Mucosa of descending colon (tissue), 3 donors: Measurements from ENCODE around the gene HSPA12A. TPM values are rescaled to one million over a fixed set of nuclear protein-coding genes. Genes with fewer than 3 reads are reported as not detected.
A peak's percentile ranks its signal among the peaks of the same experiment; 100 is the strongest.

Experiments
- ATAC-seq: fragments of 200-7000 bp; cut with Tn5 transposase; one replicate; pipeline ENCODE4 v1.9.1; 2020; ENCODE audit warnings: mild to moderate bottlenecking, moderate library complexity
- DNase-seq, 3 donors: peaks; one replicate each; pipeline ENCODE4 v3.0.0-alpha.2; 2020
- H3K36me3 ChIP-seq: fragments of 200-600 bp; one replicate; pipeline ENCODE4 v1.8.0; 2021; ENCODE audit warnings: low read depth, mild to moderate bottlenecking
- H3K4me1 ChIP-seq: fragments of 200-600 bp; one replicate; pipeline ENCODE4 v1.8.0; 2021; ENCODE audit warnings: low read depth, mild to moderate bottlenecking
- H3K4me3 ChIP-seq: fragments of 200-600 bp; one replicate; pipeline ENCODE4 v1.8.0; 2021; ENCODE audit warnings: mild to moderate bottlenecking
- H3K9me3 ChIP-seq: fragments of 200-600 bp; one replicate; pipeline ENCODE4 v1.8.0; 2021; ENCODE audit warnings: mild to moderate bottlenecking
- intact Hi-C, 2 donors: fragments of 100-400 bp; cut with DNase I in 1 of 2; cut with micrococcal nuclease in 1 of 2; formaldehyde crosslinking; loops; one replicate each; pipeline versions ENCODE4 v1.11.0 to v1.11.1; 2022; cut with DNase I, micrococcal nuclease
- total RNA-seq, 3 donors: library from RNA; stranded (reverse); fragmentation: NEBNext Ultra II Directional in 2 of 3; extraction: Animal tissue kit (Norgen Biotek cat#: 25700) in 2 of 3; gene quantifications; one replicate each; pipeline versions ENCODE4 v1.2.1 to v1.2.4, GENCODE V29; 2021 to 2023
- TF ChIP-seq, protein P1 (sequence below): fragments of 200-600 bp; IDR thresholded peaks from one replicate; pipeline ENCODE4 v1.8.0; 2022; ENCODE audit warnings: antibody characterized with exemption, mild to moderate bottlenecking
- donor health status: DM: no; HTN: no; CAD: no; lungs with moderate emphysema.
- donor health status: DM: no; HTN: no; CAD: no.
- donor health status: DM: no; HTN: yes; CAD: no.

The HSPA12A gene
- total RNA-seq, 3 donors from 2014 or later: 7.7 to 20.6 (median 8.8) TPM

DNA sequence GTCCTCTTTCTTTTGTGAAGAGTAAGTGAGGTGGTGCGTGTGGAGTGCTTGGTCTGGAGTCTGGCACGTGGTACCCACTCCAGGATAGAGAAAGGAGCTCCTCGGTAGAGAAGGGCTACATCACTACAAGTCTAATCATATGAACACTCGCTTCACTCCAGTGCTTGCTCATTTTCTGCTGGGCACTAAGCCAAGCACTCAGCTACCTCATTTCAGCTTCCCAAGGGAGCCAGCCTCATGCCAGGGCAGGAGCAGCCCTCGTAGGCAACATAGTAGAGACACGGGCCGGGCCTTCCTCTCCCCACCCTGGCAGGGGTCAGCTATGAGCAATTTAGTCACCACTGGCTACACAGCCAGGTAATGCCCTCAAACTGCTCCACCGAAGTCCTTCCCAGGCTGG, 11.4 kb upstream of the HSPA12A start:
- Histone ChIP-seq H3K9me3 (no peaks in the 10 kb centered on the region), H3K36me3 (no peaks in the 10 kb centered on the region), H3K4me3 (no peak overlapping the region), H3K4me1 (no peaks in the 10 kb centered on the region)
- intact Hi-C loops: no loop called here
- ATAC-seq: no peak
- TF ChIP-seq, protein P1, sequence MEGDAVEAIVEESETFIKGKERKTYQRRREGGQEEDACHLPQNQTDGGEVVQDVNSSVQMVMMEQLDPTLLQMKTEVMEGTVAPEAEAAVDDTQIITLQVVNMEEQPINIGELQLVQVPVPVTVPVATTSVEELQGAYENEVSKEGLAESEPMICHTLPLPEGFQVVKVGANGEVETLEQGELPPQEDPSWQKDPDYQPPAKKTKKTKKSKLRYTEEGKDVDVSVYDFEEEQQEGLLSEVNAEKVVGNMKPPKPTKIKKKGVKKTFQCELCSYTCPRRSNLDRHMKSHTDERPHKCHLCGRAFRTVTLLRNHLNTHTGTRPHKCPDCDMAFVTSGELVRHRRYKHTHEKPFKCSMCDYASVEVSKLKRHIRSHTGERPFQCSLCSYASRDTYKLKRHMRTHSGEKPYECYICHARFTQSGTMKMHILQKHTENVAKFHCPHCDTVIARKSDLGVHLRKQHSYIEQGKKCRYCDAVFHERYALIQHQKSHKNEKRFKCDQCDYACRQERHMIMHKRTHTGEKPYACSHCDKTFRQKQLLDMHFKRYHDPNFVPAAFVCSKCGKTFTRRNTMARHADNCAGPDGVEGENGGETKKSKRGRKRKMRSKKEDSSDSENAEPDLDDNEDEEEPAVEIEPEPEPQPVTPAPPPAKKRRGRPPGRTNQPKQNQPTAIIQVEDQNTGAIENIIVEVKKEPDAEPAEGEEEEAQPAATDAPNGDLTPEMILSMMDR: no peak
- DNase-seq: no peak

DNA sequence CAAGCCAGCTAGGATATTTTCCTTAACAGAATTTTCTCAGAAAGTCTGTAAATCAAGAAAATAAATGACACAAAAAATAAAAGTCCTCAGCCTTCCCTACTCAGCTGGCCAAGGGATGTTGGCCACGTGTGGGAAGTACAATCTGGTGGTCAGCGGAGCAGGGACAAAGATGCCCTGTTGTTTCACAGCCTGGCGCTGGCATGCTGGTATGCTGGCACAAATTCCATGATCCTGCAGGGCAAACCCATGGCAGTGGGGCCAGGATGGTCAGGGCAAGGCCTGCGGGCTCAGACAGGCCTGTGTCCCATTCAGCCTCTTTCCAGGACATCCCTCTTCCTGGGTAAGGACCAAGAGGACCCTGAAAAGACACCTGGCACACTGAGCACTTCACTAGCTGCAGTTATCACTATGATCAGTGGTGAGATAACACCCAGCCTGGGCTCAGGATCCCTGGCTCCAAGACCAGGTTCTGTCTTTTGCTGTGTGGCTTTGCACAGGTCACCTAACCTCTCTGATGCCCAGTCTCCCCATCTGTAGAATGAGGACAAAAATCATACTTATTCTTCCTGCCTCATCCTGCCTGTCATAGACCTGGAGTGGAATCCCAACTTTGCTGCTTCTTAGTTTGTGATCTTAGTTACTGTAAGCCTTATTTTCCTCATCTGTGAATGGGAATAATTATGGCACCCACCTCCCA, 10.8 kb upstream of the HSPA12A start:
- no peaks in the 10 kb centered on the region for H3K4me1 ChIP-seq
- intact Hi-C loops: no loop called here
- H3K4me3 ChIP-seq: no peak overlapping the region
- DNase-seq: no peak
- TF ChIP-seq, protein P1: no peak
- no peak for ATAC-seq
- no peaks in the 10 kb centered on the region for H3K9me3 ChIP-seq
- H3K36me3 ChIP-seq: no peaks in the 10 kb centered on the region

- Histone ChIP-seq H3K4me3 (no peak overlapping the region), H3K4me1 (no peaks in the 10 kb centered on the region), H3K36me3 (no peaks in the 10 kb centered on the region), H3K9me3 (no peaks in the 10 kb centered on the region)
- intact Hi-C loops: no loop called here
- peak; percentile 72 for ATAC-seq
- DNase-seq: no peak
- TF ChIP-seq, protein P1: no peak
Measured at GRCh38 chr10:116752563-116752962, 10.2 kb upstream of the HSPA12A start.

DNA sequence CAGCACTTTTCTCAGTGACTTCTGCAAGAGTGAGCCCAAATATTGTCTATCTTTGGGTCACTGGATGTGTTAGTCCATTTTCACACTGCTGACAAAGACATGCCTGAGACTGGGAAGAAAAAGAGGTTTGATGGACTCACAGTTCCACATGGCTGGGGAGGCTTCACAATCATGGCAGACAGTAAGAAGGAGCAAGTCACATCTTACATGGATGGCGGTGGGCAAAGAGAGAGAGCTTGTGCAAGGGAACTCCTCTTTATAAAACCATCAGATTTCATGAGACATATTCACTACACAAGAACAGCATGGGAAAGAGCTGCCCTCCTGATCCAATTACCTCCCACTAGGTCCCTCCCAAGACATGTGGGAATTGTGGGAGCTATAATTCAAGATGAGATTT, 6.1 kb upstream of the HSPA12A start:
- ATAC-seq (no peak), DNase-seq (no peak)
- intact Hi-C loops: no loop called here
- no peak overlapping the region for H3K4me3 ChIP-seq
- no peaks in the 10 kb centered on the region for H3K9me3 ChIP-seq
- TF ChIP-seq, protein P1: no peak
- H3K36me3 ChIP-seq: no peaks in the 10 kb centered on the region
- no peaks in the 10 kb centered on the region for H3K4me1 ChIP-seq

DNA sequence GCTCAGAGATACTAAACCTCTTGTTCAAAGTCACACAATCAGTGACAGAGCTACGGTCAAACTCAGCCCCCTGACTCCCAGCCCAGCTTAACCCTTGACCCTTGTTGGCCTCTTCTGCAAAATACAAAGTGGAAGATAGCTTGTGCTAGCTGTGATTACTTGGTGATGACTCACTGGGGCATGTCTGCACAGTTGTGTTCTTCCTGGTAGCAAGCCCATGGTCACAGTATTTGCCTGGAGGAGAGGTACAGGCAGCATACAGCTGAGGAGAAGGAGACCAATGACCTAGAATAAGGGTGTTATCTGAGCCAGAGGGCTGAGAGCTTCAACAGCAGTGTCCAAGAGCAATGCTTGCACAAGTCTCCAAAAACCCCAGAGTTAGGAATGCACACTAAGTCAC, 5.7 kb upstream of the HSPA12A start:
- DNase-seq (peak in 1 of 3 donors; percentile 11), ATAC-seq (peak; percentile 87)
- Histone ChIP-seq H3K4me3 (no peak overlapping the region), H3K9me3 (no peaks in the 10 kb centered on the region), H3K36me3 (no peaks in the 10 kb centered on the region), H3K4me1 (no peaks in the 10 kb centered on the region)
- intact Hi-C loops: no loop called here
- TF ChIP-seq, protein P1: no peak

DNA sequence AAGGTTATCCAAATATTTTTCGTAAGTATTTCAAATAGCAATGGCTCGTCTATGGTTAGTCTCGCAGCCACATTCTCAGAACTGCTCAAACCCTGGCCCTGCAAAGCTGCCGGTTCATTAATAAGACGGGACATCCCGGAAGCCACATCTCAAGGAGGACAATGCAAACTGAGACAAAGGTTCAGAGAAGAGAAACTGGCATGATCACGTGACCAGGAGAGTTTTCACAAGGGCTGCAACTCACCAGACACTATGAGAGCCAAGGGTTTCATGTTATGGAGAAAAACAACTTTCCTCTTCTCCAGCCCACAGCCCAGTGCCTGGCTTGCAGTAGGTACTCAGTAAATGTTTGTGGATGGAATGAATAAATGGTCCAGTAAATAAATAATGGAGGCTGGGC, 5.0 kb upstream of the HSPA12A start:
- no peak for DNase-seq
- TF ChIP-seq, protein P1: no peak
- Histone ChIP-seq H3K4me3 (no peak overlapping the region), H3K4me1 (no peaks in the 10 kb centered on the region), H3K9me3 (no peaks in the 10 kb centered on the region), H3K36me3 (no peaks in the 10 kb centered on the region)
- no peak for ATAC-seq
- intact Hi-C loops: no loop called here
